IMR-90 (cell line): ENCODE results near the gene KRT33A.

Experiments
- BHLHE40 ChIP-seq: fragments of 150-350 bp; IDR thresholded peaks from 2 replicates; pipeline ENCODE4 v1.6.1; 2016; ENCODE audit warnings: mild to moderate bottlenecking, low read depth, low read length
- CEBPB ChIP-seq: IDR thresholded peaks from 2 replicates; pipeline ENCODE4 v1.6.1; 2012; ENCODE audit warnings: low read depth, low read length, improper control_type of control experiment
- MAFK ChIP-seq: IDR thresholded peaks from 2 replicates; pipeline ENCODE4 v1.6.1; 2012; ENCODE audit warnings: low read depth, low read length, improper control_type of control experiment
- MAZ ChIP-seq: IDR thresholded peaks from 2 replicates; pipeline ENCODE4 v1.6.1; 2012; ENCODE audit warnings: low read depth, mild to moderate bottlenecking, low read length, improper control_type of control experiment, moderate library complexity, borderline replicate concordance
- MXI1 ChIP-seq: IDR thresholded peaks from 2 replicates; pipeline ENCODE4 v1.6.1; 2012; ENCODE audit warnings: low read depth, mild to moderate bottlenecking, low read length, moderate library complexity, borderline replicate concordance
- NFE2L2 ChIP-seq: fragments of 150-350 bp; IDR thresholded peaks from 2 replicates; pipeline ENCODE4 v1.6.1; 2016; ENCODE audit warnings: low read depth, mild to moderate bottlenecking, low read length
- POLR2A ChIP-seq: IDR thresholded peaks from 2 replicates; pipeline ENCODE4 v1.6.1; 2012; ENCODE audit warnings: mild to moderate bottlenecking, low read depth, low read length
- RAD21 ChIP-seq: IDR thresholded peaks from 2 replicates; pipeline ENCODE4 v1.6.1; 2012; ENCODE audit warnings: low read length, improper control_type of control experiment
- TF ChIP-seq, protein P1 (sequence below): conservative IDR thresholded peaks from 2 replicates; pipeline ENCODE4 v1.5.1; 2012; ENCODE audit warnings: mild to moderate bottlenecking, low read depth, low read length, improper control_type of control experiment
- TF ChIP-seq, protein P2 (sequence below): fragments of 150-350 bp; IDR thresholded peaks from 2 replicates; pipeline ENCODE4 v1.6.1; 2016; ENCODE audit warnings: low read depth, mild to moderate bottlenecking, low read length, moderate library complexity, borderline replicate concordance

- TF ChIP-seq, protein P1, sequence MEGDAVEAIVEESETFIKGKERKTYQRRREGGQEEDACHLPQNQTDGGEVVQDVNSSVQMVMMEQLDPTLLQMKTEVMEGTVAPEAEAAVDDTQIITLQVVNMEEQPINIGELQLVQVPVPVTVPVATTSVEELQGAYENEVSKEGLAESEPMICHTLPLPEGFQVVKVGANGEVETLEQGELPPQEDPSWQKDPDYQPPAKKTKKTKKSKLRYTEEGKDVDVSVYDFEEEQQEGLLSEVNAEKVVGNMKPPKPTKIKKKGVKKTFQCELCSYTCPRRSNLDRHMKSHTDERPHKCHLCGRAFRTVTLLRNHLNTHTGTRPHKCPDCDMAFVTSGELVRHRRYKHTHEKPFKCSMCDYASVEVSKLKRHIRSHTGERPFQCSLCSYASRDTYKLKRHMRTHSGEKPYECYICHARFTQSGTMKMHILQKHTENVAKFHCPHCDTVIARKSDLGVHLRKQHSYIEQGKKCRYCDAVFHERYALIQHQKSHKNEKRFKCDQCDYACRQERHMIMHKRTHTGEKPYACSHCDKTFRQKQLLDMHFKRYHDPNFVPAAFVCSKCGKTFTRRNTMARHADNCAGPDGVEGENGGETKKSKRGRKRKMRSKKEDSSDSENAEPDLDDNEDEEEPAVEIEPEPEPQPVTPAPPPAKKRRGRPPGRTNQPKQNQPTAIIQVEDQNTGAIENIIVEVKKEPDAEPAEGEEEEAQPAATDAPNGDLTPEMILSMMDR: peak; percentile 27
- TF ChIP-seq POLR2A (no peak), RAD21 (no peak; the same call in 1 of the 2 replicates), BHLHE40 (no peak), MAZ (no peak), NFE2L2 (no peak), MXI1 (no peak), CEBPB (no peak), MAFK (no peak)
- TF ChIP-seq, protein P2, sequence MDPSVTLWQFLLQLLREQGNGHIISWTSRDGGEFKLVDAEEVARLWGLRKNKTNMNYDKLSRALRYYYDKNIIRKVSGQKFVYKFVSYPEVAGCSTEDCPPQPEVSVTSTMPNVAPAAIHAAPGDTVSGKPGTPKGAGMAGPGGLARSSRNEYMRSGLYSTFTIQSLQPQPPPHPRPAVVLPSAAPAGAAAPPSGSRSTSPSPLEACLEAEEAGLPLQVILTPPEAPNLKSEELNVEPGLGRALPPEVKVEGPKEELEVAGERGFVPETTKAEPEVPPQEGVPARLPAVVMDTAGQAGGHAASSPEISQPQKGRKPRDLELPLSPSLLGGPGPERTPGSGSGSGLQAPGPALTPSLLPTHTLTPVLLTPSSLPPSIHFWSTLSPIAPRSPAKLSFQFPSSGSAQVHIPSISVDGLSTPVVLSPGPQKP: no peak
Measured at GRCh38 chr17:41324180-41325075, 26.2 kb downstream of the KRT33A start.
